CD1c-positive myeloid dendritic cell (primary cell): Measurements from ENCODE around the gene NDST1.
"Not testable (repeated sequence)": the region's sequence is repeated elsewhere in the genome, so short reads cannot be mapped to it uniquely, and the experiment has no call there.

Source experiments
- DNase-seq: peaks from one replicate; pipeline ENCODE4 v3.0.0-alpha.2; 2016; ENCODE audit errors: extremely low spot score

The NDST1 gene

GRCh38 chr5:150508277-150508640 is 328 bp downstream of the NDST1 start:
- DNase-seq: no peak

GRCh38 chr5:150508828-150509227 is 897 bp downstream of the NDST1 start:
- no peak for DNase-seq

- no peak for DNase-seq
Observed at GRCh38 chr5:150509992-150510391, 2.1 kb downstream of the NDST1 start.

- DNase-seq: no peak
Observed at GRCh38 chr5:150510460-150511263, 2.7 kb downstream of the NDST1 start.

- DNase-seq: no peak
Observed at GRCh38 chr5:150511578-150512367, 3.8 kb downstream of the NDST1 start.

GRCh38 chr5:150512368-150512747 is 4.4 kb downstream of the NDST1 start:
- DNase-seq: no peak

GRCh38 chr5:150513375-150514309 is 5.7 kb downstream of the NDST1 start:
- DNase-seq: no peak

- no peak for DNase-seq
Observed at GRCh38 chr5:150514708-150515211, 6.8 kb downstream of the NDST1 start.

- DNase-seq: no peak
Observed at GRCh38 chr5:150515446-150515845, 7.5 kb downstream of the NDST1 start.

- DNase-seq: no peak
Observed at GRCh38 chr5:150516011-150516410, 8.1 kb downstream of the NDST1 start.

GRCh38 chr5:150517272-150518152 is 9.6 kb downstream of the NDST1 start:
- no peak for DNase-seq

- DNase-seq: not testable (repeated sequence)
Observed at GRCh38 chr5:150518712-150519559, 11.0 kb downstream of the NDST1 start.

GRCh38 chr5:150519560-150519945 is 11.6 kb downstream of the NDST1 start:
- no peak for DNase-seq

- DNase-seq: no peak
Observed at GRCh38 chr5:150519978-150520377, 12.0 kb downstream of the NDST1 start.

GRCh38 chr5:150520747-150521521 is 13.0 kb downstream of the NDST1 start:
- no peak for DNase-seq

- DNase-seq: no peak
Observed at GRCh38 chr5:150521522-150521817, 13.5 kb downstream of the NDST1 start.

GRCh38 chr5:150521939-150522503 is 14.1 kb downstream of the NDST1 start:
- no peak for DNase-seq

GRCh38 chr5:150522504-150523414 is 14.8 kb downstream of the NDST1 start:
- no peak for DNase-seq
